HepG2 (cell line): ENCODE measurements around the gene SDK1. TPM values are rescaled to one million over a fixed set of nuclear protein-coding genes. Genes with fewer than 3 reads are reported as not detected.

Experiments used
- BATF2 ChIP-seq: sonication (generic); formaldehyde crosslinking; IDR thresholded peaks from 2 replicates; pipeline ENCODE4 v1.8.0; 2022; ENCODE audit warnings: mild to moderate bottlenecking, missing genetic modification reagents, moderate library complexity
- CREB1 ChIP-seq, 2 experiments: fragments of 450-650 bp in 1 of 2; IDR thresholded peaks; 2 replicates each; pipeline ENCODE4 v1.6.1; 2016 to 2017; ENCODE audit warnings: control low read depth in 1 of 2, mild to moderate bottlenecking in 1 of 2, missing compliant biosample characterization in 1 of 2, missing genetic modification characterization in 1 of 2
- CREB3 ChIP-seq: sonication (generic); formaldehyde crosslinking; IDR thresholded peaks from 2 replicates; pipeline ENCODE4 v1.5.0; 2020; ENCODE audit warnings: missing genetic modification reagents
- DPF2 ChIP-seq: sonication (generic); formaldehyde crosslinking; IDR thresholded peaks from 2 replicates; pipeline ENCODE4 v1.4.0; 2020; ENCODE audit warnings: mild to moderate bottlenecking, low read depth, missing genetic modification reagents, borderline replicate concordance
- HDAC2 ChIP-seq: sonication (generic); formaldehyde crosslinking; IDR thresholded peaks from 2 replicates; pipeline ENCODE4 v1.4.0; 2020; ENCODE audit warnings: missing genetic modification reagents
- HOXA9 ChIP-seq: sonication (generic); formaldehyde crosslinking; IDR thresholded peaks from 2 replicates; pipeline ENCODE4 v1.8.1; 2022; ENCODE audit warnings: missing genetic modification reagents, mild to moderate bottlenecking, moderate library complexity, borderline replicate concordance
- MAFF ChIP-seq: IDR thresholded peaks from 2 replicates; pipeline ENCODE4 v1.6.1; 2011; ENCODE audit warnings: low read depth, low read length, improper control_type of control experiment
- MAFG ChIP-seq: sonication (generic); formaldehyde crosslinking; IDR thresholded peaks from 2 replicates; pipeline ENCODE4 v1.5.1; 2020; ENCODE audit warnings: mild to moderate bottlenecking, missing genetic modification reagents
- MAFK ChIP-seq, 2 experiments: IDR thresholded peaks in 1 of 2; conservative IDR thresholded peaks in 1 of 2; 2 replicates each; pipeline ENCODE4 v1.6.1; 2011; ENCODE audit warnings: improper control_type of control experiment in 2 of 2, low read length in 2 of 2
- NFE2L2 ChIP-seq: fragments of 150-350 bp; IDR thresholded peaks from 2 replicates; pipeline ENCODE4 v1.6.1; 2014; ENCODE audit warnings: low read length
- PRDM10 ChIP-seq: sonication (generic); formaldehyde crosslinking; IDR thresholded peaks from 2 replicates; pipeline ENCODE4 v1.4.0; 2020; ENCODE audit warnings: low read depth, missing genetic modification reagents
- RFXANK ChIP-seq: IDR thresholded peaks from 2 replicates; pipeline ENCODE4 v1.6.1; 2016
- STAG1 ChIP-seq: sonication (generic); formaldehyde crosslinking; IDR thresholded peaks from 2 replicates; pipeline ENCODE4 v1.4.0; 2020; ENCODE audit warnings: missing genetic modification reagents
- ZKSCAN5 ChIP-seq: sonication (generic); formaldehyde crosslinking; IDR thresholded peaks from 2 replicates; pipeline ENCODE4 v1.5.1; 2020; ENCODE audit warnings: mild to moderate bottlenecking, missing genetic modification reagents
- ZNF138 ChIP-seq: sonication (generic); formaldehyde crosslinking; IDR thresholded peaks from 2 replicates; pipeline ENCODE4 v1.5.0; 2020; ENCODE audit warnings: mild to moderate bottlenecking, low read depth, missing genetic modification reagents
- ZNF280D ChIP-seq: sonication (generic); formaldehyde crosslinking; IDR thresholded peaks from 2 replicates; pipeline ENCODE4 v1.5.1; 2020; ENCODE audit warnings: mild to moderate bottlenecking, missing genetic modification reagents
- ZNF382 ChIP-seq: sonication (generic); formaldehyde crosslinking; IDR thresholded peaks from 2 replicates; pipeline ENCODE4 v1.5.0; 2020; ENCODE audit warnings: missing genetic modification reagents, mild to moderate bottlenecking, borderline replicate concordance
- ZNF512B ChIP-seq: sonication (generic); formaldehyde crosslinking; IDR thresholded peaks from 2 replicates; pipeline ENCODE4 v1.5.1; 2020; ENCODE audit warnings: missing genetic modification reagents, mild to moderate bottlenecking, borderline replicate concordance
- ZNF598 ChIP-seq: sonication (generic); formaldehyde crosslinking; IDR thresholded peaks from 2 replicates; pipeline ENCODE4 v1.5.1; 2020; ENCODE audit warnings: mild to moderate bottlenecking, missing genetic modification reagents, borderline replicate concordance
- polyA plus RNA-seq, 8 experiments: library from polyadenylated mRNA; depleted of rRNA in 3 of 8; stranded (reverse) in 7 of 8; unstranded in 1 of 8; fragments of >200 nt; fragmentation: Illumina TruSeq in 4 of 8; extraction: Trizol in 4 of 8; gene quantifications; 2 replicates each; pipeline versions ENCODE4 v1.2.1 to v1.2.3, GENCODE V29; 2011 to 2016; ENCODE audit warnings: low read depth in 4 of 8, missing spikeins in 1 of 8, mixed read lengths in 1 of 8; ENCODE audit not compliant: insufficient read depth in 1 of 8
- total RNA-seq, 5 experiments: library from RNA; depleted of rRNA; stranded (reverse); fragments of >200 nt; fragmentation: Illumina TruSeq; extraction: Trizol; gene quantifications; 2 replicates each; pipeline ENCODE4 v1.2.3, GENCODE V29; 2016; ENCODE audit warnings: low read depth in 1 of 5

SDK1 gene
- total and polyA plus RNA-seq, 2 of the 13 experiments (the other 11 are each of a cell fraction or from before 2014, with no cell fraction given) = 0.35 to 2.4 TPM

- TF ChIP-seq BATF2 (CRISPR knock-in tag) (no peak), DPF2 (CRISPR knock-in tag) (no peak), STAG1 (CRISPR knock-in tag) (peak; percentile 64), MAFK (conservative IDR thresholded peaks at IDR 0.05 in 1 of 2, IDR thresholded peaks at IDR 0.05 in 1 of 2; ENCODE audit: low read length in 2 of 2) (peak; percentile 97), ZNF382 (no peak), ZNF280D (CRISPR knock-in tag) (no peak), MAFF (peak; percentile 95), MAFG (CRISPR knock-in tag) (peak; percentile 67; the same call in 1 of the 2 replicates), HOXA9 (CRISPR knock-in tag) (no peak), NFE2L2 (peak; percentile 79), CREB1 (IDR thresholded peaks at IDR 0.05) (peak; percentile 86), CREB1 (CRISPR knock-in tag; IDR thresholded peaks at IDR 0.05) (no peak), ZKSCAN5 (no peak), RFXANK (no peak), ZNF598 (CRISPR knock-in tag) (no peak), PRDM10 (CRISPR knock-in tag) (no peak), HDAC2 (no peak), CREB3 (CRISPR knock-in tag) (no peak), ZNF512B (CRISPR knock-in tag) (no peak), ZNF138 (no peak)
Measured at GRCh38 chr7:3922175-3922635, 621.2 kb downstream of the SDK1 start (continued).
